ENCODE data around the gene IGFBP7.

The IGFBP7 gene, protein sequence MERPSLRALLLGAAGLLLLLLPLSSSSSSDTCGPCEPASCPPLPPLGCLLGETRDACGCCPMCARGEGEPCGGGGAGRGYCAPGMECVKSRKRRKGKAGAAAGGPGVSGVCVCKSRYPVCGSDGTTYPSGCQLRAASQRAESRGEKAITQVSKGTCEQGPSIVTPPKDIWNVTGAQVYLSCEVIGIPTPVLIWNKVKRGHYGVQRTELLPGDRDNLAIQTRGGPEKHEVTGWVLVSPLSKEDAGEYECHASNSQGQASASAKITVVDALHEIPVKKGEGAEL
- total RNA-seq: 0 reads per million in 3 experiments

DNA sequence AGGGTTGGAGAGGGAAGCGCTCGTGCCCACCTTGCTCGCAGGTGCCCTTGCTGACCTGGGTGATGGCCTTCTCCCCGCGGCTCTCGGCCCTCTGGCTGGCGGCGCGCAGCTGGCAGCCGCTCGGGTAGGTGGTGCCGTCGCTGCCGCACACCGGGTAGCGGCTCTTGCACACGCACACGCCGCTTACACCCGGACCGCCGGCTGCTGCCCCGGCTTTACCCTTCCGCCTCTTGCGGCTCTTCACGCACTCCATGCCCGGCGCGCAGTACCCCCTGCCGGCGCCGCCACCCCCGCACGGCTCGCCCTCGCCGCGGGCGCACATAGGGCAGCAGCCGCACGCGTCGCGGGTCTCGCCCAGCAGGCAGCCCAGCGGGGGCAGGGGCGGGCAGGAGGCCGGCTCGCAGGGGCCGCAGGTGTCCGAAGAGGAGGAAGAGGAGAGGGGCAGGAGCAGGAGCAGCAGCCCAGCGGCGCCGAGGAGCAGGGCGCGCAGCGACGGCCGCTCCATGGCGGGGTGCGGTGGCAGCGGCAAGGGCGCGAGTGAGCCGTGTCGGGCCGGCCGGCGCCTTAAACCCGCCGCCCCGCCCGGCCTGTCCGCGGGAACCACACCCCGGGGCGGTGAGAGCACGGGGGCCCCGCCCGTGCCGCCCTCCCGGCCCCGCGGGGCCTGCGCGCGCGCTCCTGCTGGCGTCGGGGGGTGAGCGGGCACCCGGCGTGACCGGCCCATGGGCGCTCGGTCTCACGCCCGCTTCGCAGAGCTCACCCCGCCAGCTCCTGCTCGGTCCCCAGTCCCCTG lies at the start of gene IGFBP7:
IGFBP7 (minus strand) TSS at position 539 of the 793 bp plus-strand sequence; CDS start at position 505, 34 bp downstream.
- DNase-seq: no peak

DNA sequence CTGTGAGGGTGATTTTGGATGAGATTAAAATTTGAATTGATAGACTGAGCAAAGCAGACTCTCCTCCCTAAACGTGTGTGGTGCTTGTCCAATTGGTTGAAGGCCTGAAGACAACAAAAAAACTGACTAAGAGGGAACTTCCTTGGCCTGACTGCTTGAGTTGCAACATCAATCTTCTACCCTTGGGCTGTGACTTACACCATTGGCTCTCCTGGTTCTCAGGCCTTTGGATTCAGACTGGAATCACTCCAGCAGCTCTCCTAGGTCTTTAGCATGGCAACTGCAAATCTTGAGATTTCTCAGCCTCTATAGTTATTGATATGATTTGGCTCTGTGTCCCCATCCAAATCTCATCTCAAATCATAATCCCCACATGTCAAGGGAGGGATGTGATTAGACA lies 49.7 kb upstream of the IGFBP7 start:
- DNase-seq: no peak

DNA sequence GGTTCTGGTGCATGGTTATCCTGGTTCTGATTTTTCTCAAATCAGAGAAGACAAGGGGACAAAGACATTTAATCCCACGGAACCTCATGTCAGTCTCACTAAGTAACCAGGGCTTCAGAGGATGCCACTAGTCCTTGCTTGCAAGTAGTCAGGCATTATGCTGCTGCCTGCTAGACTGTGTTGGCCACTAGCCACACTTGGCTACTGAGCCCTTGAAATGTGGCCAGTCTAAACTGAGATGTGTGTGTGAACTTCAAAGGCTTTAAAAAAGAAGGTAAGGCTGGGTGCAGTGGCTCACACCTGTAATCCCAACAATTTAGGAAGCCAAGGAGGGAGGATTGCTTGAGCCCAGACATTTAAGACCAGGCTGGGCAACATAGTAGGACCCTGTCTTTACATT lies 48.6 kb upstream of the IGFBP7 start:
- no peak for DNase-seq

DNA sequence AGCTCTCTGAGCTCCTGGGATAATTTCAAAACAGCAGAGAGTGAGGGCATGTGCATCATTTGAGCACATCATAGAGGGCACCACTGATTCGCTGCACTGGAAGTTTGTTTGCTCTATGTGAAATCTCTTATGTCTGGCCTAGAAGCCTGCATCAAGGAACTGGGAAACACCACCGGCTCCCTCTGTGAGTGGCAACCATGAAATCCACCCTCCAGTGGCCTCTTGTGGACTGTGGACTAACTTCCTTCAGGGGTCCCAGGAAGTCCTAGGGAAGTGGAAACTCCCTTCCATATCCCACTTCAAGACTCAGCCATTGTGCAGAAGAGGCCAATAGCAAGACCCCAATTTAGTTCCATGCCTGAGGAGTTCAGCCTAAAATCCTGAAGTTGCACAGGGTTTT lies 48.0 kb upstream of the IGFBP7 start:
- DNase-seq: no peak

DNA sequence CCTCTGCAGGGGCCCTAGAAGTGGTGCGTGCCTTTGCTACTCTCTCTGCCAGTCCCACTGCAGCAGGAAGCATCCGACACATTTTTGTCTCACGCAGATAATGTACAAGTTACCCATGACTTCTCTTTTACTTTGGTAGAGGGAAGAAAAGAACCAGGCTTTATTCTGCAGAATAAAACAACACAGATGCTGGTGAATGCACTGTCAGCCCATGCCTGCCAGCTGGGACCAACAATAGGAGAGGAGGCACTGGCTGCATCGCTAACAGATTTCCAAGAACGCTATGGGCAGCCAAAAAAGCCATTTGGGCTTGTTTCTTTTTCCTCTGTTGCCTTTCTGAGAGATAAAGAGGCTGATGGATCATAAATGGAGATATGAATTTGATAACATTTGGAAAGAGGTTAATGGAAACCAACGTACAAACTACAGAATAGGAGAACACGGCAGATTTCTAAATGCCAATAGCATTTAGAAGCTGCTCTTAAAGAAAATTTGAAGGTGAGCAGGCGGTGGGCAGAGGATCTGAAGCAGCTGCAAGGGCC lies 47.5 kb upstream of the IGFBP7 start:
- no peak for DNase-seq

DNA sequence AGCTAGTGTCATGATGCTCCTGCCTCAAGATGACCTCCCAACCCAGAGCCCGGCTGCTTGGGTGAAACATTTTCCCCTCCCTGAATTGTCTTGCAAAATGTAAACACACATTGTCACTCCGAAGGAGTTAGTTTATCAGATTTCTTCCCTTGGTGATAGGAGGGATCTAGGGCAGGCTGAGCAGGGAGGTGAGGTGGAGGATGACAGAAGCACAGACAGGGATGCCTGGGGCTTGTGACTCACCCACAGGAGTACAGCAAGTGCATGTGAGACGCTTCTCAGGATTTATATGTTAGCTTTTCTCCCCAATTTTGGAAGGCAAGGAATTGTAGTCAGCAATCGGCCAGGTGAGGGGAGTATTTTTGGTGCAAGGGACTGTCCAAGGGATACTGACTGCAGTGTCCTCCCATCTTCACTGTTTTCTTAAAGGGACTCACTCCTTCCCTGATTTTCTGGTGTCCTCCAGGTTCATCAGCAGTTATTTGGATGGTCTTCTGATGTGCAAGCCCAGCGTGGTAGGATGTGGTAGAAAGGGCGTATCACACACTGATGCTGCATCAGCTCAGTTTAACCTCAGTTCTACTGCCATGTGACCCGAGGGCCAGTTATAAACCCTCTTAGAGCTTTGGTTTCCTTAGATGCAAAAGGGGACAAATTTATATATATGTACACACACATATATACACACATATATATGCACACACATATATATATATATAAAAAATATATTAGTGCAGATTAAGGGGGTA lies 46.2 kb upstream of the IGFBP7 start:
- no peak for DNase-seq

DNA sequence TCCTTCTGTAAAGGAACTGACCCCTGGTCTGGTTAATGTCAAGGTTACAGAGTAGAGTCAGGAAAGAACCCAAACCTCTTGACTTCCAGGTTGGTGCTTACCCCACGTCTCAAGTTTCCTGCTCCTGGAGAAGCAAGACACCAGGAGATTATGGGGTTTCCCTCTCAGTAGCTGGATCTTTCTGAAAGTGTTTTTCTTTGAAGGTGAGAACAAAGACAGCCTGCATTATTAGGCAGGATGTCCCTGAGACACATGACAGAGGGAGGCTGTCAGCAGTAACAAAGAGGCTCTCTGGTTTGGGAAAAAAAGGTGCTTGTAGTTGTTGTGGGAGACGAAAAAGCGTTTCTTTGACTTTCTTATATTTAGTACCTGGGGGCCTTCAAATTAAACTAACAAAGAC lies 44.7 kb upstream of the IGFBP7 start:
- no peak for DNase-seq

DNA sequence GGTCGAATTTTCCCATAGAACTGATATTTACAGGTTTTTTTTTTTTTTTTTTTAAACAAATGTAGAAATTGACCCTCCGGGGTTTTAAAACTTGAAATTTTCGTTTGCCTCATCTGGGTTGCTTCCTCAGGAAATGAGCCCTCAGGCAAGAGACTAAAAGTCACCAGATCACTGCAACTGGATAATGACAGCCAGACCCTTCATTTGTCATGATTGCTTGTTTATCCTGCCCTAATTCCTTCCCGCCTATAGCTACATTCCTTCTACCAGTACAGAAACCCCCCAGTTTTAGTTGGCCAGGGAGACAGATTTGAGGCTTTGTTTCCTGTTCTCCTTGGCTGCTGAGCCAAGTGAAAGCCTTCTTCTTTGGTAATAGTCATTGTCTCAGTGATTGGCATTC lies 44.0 kb upstream of the IGFBP7 start:
- DNase-seq: no peak

DNA sequence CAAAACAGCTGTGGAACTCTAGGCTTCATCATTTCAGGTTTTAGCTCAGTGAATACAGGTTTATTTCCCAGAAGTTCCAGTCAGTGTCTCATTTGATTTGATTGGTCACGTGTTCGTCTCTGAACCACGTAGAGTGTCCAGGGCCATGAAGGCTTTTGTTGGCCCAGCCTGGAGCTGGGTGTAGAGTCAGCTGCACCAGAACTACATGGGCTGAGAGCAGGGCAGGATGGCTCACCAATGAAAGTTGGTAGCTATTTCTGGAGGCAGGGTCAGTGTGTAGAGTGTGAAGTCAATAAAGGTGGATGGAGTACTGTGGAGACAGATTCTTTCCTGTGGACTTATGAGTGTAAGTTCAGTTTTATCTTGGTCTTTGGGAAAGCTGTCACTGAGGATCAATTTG lies 43.0 kb upstream of the IGFBP7 start:
- no peak for DNase-seq

DNA sequence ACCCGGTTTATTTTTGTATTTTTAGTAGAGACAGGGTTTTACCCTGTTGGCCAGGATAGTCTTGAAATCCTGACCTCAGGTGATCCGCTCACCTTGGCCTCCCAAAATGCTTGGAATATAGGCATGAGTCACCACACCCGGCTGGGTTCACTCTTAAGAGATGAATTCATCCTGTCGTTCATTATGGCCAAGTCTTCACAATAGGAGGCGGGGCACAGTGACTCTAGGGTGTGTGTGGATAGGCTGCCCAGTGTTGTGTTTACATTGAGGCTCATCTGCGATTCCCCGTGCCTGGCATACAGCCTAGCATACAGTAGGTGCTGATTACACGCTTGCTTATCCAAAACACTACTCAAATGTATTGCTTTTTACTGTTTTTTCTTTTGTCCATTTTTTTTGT lies 41.3 kb upstream of the IGFBP7 start:
- no peak for DNase-seq

DNA sequence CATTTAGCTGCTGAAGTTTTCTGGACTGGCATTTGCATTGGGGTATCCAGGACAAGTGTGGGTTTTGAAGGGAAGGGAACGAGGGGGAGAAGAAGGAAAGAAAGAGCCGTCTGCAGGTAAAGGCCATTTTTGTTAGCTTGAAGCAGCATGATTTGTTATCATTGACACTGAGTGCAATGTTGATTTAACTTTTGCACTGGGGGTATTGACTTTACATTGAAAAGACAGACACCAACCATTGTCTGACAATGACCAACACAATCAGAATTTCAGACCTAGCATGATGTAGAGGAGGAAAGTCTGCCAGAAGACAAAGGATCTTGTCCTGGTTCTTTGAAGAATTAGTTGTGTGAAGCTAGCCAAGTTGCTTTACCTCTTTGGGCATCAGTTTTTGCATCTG lies 39.6 kb upstream of the IGFBP7 start:
- no peak for DNase-seq

DNA sequence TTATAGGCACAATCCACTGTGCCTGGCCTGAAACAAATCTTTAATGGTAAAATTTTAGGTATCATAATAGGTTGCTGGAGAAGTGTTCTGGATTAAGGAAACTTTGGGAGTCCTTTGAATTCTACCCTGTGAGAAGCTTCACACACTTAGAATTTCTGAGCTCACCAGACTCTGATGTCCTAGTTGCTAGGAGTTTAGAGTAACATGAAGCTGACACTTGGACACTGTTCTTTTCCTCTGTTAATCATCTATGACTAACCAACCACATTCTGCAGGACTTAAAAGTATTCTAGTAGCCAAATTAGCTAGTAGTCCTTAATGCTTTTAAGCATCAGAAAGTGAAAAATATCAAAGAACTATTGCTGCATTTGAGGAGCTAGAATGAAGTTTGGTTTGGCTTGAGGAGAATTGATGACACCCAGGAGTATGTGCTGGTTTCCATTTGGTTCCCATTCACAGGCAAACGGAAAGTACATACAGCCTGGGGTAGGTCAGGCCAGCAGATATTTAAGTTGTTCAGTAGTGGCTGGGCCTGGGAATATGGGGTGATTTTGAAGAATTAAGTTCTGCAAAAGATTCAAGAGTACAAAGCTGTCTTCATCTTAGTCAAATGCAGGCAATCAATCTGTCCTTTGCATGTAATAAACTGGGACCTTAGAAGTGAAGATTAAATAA lies 38.8 kb upstream of the IGFBP7 start:
- DNase-seq: no peak

DNA sequence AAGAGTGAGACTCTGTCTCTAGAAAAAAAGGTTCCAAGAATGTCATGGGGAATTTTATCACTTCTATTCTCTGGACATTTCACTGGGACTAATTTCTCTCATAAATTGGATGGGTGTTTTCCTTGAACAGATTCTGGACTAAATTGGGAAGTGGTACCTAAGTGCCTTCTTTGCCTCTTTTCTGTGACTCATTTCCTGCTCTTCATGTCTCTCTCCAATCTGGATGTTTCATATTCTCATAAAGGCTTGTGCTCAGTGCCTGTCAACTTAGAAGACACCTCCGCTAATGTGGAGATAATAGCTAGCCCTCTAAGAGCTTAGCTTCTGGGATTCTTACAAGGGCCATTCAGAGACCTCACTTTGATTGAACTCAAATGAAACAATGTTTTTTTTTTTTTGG lies 38.0 kb upstream of the IGFBP7 start:
- DNase-seq: no peak

DNA sequence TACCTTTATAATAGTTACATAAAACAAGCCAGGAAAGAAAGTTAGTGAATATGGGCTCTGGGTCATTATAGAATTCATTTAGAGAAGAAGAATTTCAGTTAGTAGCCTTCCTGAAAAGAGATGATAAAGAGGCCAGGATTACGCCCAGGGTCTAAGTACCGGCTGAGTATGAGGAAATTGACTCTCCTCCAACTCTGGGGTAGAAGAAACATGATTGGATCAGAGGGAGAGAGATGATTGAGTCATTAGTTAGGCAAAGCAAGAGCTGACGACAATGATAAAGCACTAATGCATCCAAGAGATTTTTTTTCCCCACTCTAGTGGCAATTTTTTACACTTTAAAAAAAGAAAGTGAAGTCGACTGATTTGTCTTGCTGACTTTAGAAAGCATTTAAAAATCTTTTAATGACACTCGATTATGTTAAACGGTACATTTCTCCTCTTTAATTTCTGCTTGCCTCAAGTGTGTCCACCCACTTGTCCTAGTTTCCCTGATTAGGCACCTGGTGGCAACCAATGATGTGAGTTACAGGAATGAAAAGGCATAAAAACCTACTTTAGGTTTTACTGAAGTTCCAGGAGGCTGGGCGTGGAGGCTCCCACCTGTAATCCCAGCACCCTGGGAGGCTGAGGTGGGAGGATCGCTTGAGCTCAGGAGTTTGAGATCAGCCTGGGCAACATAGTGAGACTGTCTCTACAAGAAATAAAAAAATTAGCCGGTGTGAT lies 37.3 kb upstream of the IGFBP7 start:
- no peak for DNase-seq

DNA sequence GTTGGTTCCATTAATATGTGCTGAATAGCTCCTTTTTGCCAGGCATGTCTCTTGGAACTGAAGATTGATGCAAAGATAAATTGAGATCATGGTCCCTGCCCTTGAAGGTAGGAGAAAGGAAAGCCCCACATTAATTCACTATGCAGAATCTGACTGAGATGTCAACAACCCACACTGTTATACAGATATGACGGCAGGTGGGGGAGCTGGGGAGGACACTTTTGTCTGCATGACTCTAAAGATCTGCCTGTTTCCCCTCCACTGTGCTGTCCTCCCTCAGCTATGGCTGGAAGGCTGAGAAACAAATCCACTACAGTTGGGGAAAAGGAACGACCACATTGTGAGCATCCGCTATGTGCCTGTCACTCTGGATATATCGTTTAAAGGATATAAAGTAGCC lies 36.3 kb upstream of the IGFBP7 start:
- no peak for DNase-seq

DNA sequence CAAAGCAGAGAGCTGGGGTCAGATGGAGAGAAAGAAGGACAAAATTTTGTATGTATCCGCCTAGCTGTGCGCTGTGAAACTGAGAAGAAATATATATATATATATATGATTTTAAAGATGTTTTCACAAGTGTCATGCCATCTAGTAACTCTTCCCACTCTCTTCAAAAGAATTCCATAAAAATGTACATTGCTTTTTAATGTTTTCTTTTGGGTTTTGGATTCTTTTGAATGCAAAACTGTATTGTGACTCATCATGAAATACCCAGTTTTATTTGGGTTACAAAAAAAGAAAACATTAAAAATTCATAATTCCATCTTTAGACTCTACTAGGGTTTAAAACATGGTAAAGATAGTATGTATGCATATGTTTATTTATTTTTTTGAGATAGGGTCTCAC lies 34.3 kb upstream of the IGFBP7 start:
- no peak for DNase-seq

DNA sequence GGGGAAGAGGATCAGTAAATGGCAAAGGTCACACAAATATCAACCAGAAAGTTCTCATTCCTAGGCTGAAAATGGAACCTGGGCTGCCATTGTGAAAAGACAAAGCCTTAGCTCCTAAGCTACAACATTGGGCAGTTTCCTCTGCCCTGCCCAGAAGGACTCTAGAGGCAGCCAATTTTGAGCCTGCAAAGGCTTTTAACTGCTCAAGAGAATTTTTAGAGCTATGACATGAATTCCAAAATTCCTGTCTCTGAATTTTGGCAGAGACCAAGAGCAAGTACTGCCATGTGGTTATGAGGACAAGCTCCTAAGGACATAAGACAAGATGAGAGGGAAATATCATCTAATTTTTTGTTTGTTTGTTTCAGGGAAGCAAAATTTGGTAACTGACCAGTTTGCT lies 29.6 kb upstream of the IGFBP7 start:
- DNase-seq: no peak

DNA sequence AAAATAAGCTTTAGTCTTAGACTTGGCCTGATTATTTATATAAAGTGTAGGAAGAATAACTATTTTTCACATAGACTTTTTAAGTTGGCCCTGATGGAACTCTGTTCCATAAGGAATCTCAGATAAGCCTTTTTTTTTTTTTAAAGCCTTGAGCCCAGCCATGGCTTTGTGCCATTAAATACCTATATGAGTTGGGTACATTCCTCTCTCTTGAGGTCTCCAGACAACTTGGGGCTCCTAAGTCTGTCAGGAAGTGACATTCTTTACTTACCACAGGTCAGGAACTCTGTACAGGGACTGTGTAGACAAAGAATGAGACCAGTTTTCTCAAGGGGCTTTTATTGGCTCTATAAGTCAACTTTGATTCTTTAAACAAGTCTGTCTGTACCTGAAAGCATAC lies 27.1 kb upstream of the IGFBP7 start:
- no peak for DNase-seq

DNA sequence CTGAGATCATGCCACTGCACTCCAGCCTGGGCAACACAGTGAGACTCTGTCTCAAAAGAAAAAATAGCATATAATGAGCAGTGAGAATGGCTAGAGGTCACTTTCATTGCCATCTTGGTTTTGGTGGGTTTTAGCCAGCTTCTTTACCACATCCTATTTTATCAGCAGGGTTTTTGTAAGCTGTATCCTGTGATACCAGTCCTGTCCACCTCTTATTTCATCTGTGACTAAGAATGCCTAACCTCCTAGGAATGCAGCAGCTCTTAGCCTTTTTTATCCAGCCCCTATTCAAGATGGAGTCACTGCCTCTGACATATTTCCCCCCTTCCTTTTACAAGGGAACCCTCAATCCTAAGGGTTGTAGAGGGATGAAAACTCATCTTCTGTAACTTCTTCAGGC lies 26.1 kb upstream of the IGFBP7 start:
- DNase-seq: no peak

DNA sequence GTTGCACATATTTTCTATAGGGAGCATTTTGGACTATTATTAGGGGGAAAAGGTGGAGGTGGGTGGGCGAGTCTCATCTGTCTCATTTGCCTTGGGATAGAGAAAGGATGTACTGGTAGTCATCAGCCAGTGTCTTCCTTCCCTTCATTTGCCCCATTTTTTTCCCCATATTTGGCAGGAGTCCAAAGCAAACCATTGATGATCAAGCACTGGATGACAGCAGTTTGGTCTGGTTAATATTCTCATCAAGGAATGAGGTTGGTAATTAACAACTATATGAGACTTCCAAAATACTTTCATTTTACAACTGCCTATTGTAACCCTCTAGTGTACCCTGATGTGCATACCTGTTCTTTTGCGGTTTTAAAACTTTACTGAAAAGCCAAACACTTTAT lies 22.6 kb upstream of the IGFBP7 start:
- no peak for DNase-seq

DNA sequence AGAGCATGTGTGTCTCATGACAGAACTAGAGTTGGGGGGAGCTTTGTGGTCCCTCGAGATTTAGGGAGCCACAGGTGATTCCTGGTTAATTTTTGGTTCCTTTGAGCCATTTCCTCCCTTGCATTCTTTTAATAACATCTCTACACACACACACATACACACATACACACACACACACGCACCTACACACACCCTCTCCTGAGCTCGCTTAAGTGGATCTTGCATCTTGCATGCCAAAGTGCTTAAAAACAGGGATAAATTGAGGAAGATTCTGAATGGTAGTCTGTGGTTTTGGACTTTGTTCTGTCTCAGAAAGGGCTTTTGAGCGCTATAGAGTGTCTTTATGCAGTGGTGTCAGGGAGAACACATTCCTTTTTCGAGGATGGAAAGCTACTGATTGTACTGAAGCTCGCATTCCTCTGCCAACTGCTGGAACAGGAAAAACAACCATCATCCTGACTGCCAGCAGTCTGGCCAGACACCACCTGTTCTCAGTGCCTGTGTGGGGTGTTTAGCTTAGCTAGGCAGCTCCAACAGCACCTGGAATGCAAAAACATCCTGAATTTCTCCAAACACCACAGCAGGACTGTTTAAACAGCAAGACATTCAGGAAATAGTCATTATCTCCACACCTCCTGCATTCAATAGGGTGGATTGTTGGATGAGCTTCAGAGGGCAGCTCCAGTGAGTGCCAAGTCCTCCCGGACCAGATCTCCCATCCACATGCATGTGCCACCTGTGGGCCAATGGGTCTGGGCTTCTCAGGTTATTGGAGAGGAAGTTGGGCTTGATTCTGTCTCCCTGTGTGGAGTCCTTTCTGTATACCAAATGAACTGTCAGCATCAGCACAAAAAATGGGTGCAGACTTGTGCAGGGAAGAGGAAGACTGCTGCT lies 21.9 kb upstream of the IGFBP7 start:
- DNase-seq: no peak
